Liver (tissue), 3 donors: ENCODE measurements around the gene ZNF792.

Experiments
- JUND ChIP-seq, 2 donors: IDR thresholded peaks; 2 replicates each; pipeline ENCODE4 v1.6.1; 2016; ENCODE audit warnings: antibody characterized with exemption in 2 of 2
- NR2F2 ChIP-seq: IDR thresholded peaks from 2 replicates; pipeline ENCODE4 v1.6.1; 2016; ENCODE audit warnings: antibody characterized with exemption
- RXRA ChIP-seq, 2 donors: IDR thresholded peaks; 2 replicates each; pipeline ENCODE4 v1.6.1; 2017 to 2018; ENCODE audit warnings: antibody characterized with exemption in 2 of 2, mild to moderate bottlenecking in 1 of 2
- TAF1 ChIP-seq: conservative IDR thresholded peaks from 2 replicates; pipeline ENCODE4 v1.6.1; 2016; ENCODE audit warnings: antibody characterized with exemption, mild to moderate bottlenecking
- YY1 ChIP-seq: IDR thresholded peaks from 2 replicates; pipeline ENCODE4 v1.6.1; 2016; ENCODE audit warnings: antibody characterized with exemption, mild to moderate bottlenecking
- TF ChIP-seq, protein P1 (sequence below): fragments of 150-350 bp; IDR thresholded peaks from 2 replicates; pipeline ENCODE4 v1.5.1; 2017; ENCODE audit warnings: improper control_type of control experiment, low read depth, low read length; ENCODE audit not compliant: missing input control
- TF ChIP-seq, protein P2 (sequence below): IDR thresholded peaks from 2 replicates; pipeline ENCODE4 v1.6.1; 2016; ENCODE audit warnings: antibody characterized with exemption
- TF ChIP-seq, protein P3 (sequence below): IDR thresholded peaks from 2 replicates; pipeline ENCODE4 v1.6.1; 2016; ENCODE audit warnings: antibody characterized with exemption, mild to moderate bottlenecking
- TF ChIP-seq, protein P4 (sequence below): IDR thresholded peaks from 2 replicates; pipeline ENCODE4 v1.6.1; 2016; ENCODE audit warnings: antibody characterized with exemption
- TF ChIP-seq, protein P5 (sequence below): IDR thresholded peaks from 2 replicates; pipeline ENCODE4 v1.6.1; 2016; ENCODE audit warnings: antibody characterized with exemption
- donor health status: healthy.
- donor health status: healthy.

DNA sequence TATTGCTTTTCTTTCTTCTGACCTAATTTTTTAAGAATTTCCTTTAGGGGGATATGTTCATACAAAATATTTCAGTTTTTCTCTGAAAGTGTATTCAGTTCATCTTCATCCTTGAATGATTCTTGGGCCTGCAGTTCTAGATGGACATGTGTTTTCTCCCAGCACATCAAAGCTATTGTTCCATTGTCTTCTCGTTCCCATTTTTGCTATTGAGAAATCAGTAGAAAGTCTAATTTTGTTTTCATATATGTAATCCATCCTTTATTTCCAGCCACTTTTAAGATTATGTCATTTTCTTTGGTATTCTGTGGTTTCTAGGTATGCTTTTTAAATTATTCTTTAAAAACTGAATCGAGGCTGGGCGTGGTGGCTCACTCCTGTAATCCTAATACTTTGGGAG is 20.3 kb upstream of the ZNF792 start:
- TF ChIP-seq, protein P1, sequence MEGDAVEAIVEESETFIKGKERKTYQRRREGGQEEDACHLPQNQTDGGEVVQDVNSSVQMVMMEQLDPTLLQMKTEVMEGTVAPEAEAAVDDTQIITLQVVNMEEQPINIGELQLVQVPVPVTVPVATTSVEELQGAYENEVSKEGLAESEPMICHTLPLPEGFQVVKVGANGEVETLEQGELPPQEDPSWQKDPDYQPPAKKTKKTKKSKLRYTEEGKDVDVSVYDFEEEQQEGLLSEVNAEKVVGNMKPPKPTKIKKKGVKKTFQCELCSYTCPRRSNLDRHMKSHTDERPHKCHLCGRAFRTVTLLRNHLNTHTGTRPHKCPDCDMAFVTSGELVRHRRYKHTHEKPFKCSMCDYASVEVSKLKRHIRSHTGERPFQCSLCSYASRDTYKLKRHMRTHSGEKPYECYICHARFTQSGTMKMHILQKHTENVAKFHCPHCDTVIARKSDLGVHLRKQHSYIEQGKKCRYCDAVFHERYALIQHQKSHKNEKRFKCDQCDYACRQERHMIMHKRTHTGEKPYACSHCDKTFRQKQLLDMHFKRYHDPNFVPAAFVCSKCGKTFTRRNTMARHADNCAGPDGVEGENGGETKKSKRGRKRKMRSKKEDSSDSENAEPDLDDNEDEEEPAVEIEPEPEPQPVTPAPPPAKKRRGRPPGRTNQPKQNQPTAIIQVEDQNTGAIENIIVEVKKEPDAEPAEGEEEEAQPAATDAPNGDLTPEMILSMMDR = no peak
- TF ChIP-seq RXRA (IDR thresholded peaks at IDR 0.05) (no peak), YY1 (no peak), TAF1 (no peak), JUND (IDR thresholded peaks at IDR 0.05) (no peak), NR2F2 (no peak)
- TF ChIP-seq, protein P2, sequence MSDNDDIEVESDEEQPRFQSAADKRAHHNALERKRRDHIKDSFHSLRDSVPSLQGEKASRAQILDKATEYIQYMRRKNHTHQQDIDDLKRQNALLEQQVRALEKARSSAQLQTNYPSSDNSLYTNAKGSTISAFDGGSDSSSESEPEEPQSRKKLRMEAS = no peak
- TF ChIP-seq, protein P3, sequence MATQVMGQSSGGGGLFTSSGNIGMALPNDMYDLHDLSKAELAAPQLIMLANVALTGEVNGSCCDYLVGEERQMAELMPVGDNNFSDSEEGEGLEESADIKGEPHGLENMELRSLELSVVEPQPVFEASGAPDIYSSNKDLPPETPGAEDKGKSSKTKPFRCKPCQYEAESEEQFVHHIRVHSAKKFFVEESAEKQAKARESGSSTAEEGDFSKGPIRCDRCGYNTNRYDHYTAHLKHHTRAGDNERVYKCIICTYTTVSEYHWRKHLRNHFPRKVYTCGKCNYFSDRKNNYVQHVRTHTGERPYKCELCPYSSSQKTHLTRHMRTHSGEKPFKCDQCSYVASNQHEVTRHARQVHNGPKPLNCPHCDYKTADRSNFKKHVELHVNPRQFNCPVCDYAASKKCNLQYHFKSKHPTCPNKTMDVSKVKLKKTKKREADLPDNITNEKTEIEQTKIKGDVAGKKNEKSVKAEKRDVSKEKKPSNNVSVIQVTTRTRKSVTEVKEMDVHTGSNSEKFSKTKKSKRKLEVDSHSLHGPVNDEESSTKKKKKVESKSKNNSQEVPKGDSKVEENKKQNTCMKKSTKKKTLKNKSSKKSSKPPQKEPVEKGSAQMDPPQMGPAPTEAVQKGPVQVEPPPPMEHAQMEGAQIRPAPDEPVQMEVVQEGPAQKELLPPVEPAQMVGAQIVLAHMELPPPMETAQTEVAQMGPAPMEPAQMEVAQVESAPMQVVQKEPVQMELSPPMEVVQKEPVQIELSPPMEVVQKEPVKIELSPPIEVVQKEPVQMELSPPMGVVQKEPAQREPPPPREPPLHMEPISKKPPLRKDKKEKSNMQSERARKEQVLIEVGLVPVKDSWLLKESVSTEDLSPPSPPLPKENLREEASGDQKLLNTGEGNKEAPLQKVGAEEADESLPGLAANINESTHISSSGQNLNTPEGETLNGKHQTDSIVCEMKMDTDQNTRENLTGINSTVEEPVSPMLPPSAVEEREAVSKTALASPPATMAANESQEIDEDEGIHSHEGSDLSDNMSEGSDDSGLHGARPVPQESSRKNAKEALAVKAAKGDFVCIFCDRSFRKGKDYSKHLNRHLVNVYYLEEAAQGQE = no peak
- TF ChIP-seq, protein P4, sequence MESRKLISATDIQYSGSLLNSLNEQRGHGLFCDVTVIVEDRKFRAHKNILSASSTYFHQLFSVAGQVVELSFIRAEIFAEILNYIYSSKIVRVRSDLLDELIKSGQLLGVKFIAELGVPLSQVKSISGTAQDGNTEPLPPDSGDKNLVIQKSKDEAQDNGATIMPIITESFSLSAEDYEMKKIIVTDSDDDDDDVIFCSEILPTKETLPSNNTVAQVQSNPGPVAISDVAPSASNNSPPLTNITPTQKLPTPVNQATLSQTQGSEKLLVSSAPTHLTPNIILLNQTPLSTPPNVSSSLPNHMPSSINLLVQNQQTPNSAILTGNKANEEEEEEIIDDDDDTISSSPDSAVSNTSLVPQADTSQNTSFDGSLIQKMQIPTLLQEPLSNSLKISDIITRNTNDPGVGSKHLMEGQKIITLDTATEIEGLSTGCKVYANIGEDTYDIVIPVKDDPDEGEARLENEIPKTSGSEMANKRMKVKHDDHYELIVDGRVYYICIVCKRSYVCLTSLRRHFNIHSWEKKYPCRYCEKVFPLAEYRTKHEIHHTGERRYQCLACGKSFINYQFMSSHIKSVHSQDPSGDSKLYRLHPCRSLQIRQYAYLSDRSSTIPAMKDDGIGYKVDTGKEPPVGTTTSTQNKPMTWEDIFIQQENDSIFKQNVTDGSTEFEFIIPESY = no peak
- TF ChIP-seq, protein P5, sequence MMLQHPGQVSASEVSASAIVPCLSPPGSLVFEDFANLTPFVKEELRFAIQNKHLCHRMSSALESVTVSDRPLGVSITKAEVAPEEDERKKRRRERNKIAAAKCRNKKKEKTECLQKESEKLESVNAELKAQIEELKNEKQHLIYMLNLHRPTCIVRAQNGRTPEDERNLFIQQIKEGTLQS = no peak
